HG02938 (cell line): ENCODE results near the gene MARCHF9.
"Not testable (repeated sequence)": the region's sequence is repeated elsewhere in the genome, so short reads cannot be mapped to it uniquely, and the experiment has no call there.

Experiments used
- ATAC-seq: cut with Tn5 transposase; IDR thresholded peaks from one replicate; pipeline ENCODE4 v1.9.1; 2021; ENCODE audit warnings: mild to moderate bottlenecking, moderate library complexity; ENCODE audit not compliant: unreplicated experiment

MARCHF9 gene, protein sequence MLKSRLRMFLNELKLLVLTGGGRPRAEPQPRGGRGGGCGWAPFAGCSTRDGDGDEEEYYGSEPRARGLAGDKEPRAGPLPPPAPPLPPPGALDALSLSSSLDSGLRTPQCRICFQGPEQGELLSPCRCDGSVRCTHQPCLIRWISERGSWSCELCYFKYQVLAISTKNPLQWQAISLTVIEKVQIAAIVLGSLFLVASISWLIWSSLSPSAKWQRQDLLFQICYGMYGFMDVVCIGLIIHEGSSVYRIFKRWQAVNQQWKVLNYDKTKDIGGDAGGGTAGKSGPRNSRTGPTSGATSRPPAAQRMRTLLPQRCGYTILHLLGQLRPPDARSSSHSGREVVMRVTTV

DNA sequence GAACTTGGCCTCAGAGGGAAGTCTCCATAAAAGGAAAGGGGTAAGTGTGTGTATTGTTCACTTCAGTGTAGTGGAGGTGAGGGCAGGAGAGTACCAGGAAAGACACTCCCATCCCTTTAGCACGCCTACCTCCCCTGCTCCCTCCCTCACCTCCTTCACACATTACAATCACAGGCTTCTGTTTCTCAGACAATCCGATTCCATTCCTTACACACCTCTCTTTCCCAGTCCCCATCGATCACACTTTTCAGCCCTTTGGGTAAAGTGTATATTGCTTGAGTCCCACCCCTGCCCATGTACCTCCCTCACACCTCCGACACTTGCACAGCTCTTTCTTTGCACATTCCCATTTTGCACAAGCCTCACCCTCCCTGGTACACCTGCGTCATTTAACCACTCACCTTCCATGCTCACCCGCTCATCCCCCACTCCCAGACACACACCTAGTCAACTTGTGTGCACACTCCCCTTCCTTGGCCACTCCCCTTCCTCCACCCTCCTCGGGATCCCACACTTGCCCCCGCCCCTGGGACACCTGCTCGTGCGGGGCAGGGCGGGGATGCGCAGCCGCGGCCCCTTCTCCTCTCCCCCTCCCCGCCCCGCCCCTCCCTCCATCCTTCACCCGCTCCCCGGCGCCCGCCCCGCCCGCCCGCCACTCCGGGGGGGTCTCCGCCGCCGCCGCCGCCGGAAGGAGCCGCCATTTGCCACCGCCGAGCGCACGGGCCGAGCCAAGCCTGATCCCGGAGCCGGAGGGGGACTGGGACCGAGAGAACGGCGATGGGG lies at the start of gene MARCHF9:
MARCHF9 (plus strand) TSS at position 693 of the 783 bp plus-strand sequence. CDS start 426 bp downstream, outside the sequence.
- no peak for ATAC-seq

- no peak for ATAC-seq
Measured at GRCh38 chr12:57707250-57707649, 47.7 kb upstream of the MARCHF9 start.

DNA sequence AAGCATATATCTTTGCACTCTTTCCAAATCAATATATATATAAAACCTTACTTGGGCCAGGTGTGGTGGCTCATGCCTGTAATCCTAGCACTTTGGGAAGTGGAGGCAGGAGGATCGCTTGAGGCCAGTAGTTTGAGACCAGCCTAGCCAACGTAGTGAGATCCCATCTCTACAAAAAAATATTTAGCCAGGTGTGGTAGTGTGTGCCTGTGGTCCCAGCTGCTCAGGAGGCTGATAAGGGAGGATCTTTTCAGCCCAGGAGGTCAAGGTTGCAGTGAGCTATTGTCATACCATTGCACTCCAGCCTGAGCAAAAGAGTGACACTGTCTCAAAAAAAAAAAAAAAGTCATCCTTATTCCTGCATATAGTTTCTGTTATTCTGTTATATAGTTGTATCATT lies 46.6 kb upstream of the MARCHF9 start:
- no peak for ATAC-seq

DNA sequence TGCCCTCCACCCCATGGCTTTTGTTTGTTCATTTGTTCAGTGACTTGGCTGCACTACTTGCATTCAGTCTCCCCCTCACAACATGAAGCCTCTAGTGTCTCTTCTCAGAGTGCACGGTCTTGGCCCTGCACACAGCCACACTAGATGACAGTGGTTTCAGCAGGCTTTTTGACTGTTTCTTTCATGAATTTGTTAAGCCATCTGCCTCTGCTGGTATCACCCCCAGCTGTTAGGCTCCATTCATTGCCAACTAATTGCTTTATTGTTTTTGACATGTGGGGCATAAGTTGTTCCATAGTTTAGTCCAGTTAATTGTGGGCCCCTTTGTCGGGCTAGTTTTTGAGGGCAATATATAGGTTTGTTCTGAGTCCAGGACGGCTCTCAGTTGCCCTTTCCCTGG lies 42.2 kb upstream of the MARCHF9 start:
- no peak for ATAC-seq

GRCh38 chr12:57713209-57713608 lies 41.7 kb upstream of the MARCHF9 start:
- ATAC-seq, result no peak

- ATAC-seq, result not testable (repeated sequence)
Measured at GRCh38 chr12:57715036-57715748, 39.7 kb upstream of the MARCHF9 start.

GRCh38 chr12:57715786-57716185 lies 39.1 kb upstream of the MARCHF9 start:
- ATAC-seq, result no peak

DNA sequence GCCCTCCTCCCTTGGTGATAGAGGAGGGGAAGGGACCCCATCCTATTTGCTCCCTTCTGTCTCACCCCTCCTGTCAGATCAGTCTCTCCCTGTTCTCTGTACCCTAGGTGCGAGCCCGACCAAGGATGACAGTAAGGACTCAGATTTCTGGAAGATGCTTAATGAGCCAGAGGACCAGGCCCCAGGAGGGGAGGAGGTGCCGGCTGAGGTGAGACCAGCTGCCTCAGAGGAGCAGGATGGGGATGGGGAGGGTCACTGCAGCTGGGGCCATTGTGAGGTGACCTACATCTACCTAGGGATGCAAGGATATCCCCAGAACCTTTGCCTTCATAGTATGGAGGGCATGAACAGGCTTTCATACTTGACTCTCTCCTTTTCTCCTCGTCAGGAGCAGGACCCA lies 38.6 kb upstream of the MARCHF9 start:
- ATAC-seq, result no peak

DNA sequence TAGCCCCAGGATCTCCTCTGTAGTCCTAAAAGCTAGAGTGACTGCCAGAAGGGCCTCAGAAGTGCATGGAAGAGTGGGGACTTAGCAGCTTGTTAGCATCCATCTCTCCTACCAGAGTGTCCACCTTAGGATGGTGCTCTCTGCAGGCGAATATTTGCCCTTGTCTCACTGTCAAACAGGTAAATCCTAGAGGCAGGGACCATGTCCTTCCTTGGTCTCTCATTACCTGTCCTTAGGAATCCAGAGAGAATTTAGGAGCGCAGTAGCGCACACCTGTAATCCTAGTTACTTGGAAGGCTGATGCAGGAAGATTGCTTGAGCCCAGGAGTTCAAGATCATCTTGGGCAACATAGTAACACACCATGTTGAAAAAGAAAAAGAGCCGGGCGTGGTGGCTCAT lies 37.8 kb upstream of the MARCHF9 start:
- no peak for ATAC-seq

DNA sequence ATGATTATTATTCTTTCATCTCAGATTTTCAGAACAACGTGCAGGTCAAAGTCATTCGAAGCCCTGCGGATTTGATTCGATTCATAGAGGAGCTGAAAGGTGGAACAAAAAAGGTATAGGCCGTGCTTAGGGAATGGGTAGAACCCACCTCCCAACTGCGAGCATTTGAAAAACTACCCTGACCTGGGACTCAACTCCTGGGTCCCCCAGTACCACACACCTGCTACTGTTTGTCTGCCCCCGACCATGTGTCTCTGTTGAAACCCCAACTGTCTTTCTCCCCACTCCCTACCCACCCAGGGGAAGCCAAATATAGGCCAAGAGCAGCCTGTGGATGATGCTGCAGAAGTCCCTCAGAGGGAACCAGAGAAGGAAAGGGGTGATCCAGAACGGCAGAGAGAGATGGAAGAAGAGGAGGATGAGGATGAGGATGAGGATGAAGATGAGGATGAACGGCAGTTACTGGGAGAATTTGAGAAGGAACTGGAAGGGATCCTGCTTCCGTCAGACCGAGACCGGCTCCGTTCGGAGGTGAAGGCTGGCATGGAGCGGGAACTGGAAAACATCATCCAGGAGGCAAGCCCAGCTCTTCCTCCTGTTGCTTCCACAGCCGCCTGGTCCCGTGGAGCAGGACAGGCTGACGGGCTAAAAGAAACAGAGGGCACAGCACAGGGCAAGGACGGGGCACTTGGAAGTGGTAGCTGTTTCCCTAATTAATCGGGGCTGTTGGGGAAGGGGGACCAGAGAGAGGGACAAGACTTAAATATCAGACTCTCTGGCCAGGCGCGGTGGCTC lies 36.9 kb upstream of the MARCHF9 start:
- no peak for ATAC-seq

DNA sequence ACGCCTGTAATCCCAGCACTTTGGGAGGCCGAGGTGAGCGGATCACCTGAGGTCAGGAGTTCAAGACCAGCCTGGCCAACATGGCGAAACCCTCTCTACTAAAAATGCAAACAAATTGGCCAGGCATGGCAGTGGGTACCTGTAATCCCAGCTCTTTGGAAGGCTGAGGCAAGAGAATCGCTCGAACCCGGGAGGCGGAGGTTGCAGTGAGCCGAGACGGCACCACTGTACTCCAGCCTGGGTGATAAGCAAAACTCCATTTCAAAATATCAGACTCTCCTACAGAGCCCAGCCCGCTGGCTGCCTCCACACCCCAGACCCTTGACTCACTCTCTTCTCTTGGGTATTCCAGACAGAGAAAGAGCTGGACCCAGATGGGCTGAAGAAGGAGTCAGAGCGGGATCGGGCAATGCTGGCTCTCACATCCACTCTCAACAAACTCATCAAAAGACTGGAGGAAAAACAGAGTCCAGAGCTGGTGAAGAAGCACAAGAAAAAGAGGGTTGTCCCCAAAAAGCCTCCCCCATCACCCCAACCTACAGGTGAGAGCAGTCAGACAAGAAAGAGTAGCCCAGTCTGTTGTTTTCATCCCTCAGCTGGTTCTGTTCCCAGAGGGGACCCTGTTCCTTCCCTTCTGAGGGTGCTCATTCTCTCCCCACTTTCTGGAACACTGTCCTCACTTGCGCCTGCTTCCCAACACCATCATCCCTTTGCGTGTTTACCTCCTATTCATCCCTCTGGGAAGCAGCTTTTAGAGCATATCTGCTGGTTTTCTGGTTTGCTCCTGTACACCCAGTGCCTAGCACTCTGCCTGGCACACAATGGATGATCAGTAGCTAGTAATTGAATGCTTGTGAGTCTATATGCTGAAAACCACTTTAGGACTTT lies 36.0 kb upstream of the MARCHF9 start:
- ATAC-seq, result no peak

- ATAC-seq, result no peak
Measured at GRCh38 chr12:57719777-57720605, 34.9 kb upstream of the MARCHF9 start.

- no peak for ATAC-seq
Measured at GRCh38 chr12:57720606-57721595, 34.0 kb upstream of the MARCHF9 start.

GRCh38 chr12:57721846-57722608 lies 32.9 kb upstream of the MARCHF9 start:
- ATAC-seq, result not testable (repeated sequence)

DNA sequence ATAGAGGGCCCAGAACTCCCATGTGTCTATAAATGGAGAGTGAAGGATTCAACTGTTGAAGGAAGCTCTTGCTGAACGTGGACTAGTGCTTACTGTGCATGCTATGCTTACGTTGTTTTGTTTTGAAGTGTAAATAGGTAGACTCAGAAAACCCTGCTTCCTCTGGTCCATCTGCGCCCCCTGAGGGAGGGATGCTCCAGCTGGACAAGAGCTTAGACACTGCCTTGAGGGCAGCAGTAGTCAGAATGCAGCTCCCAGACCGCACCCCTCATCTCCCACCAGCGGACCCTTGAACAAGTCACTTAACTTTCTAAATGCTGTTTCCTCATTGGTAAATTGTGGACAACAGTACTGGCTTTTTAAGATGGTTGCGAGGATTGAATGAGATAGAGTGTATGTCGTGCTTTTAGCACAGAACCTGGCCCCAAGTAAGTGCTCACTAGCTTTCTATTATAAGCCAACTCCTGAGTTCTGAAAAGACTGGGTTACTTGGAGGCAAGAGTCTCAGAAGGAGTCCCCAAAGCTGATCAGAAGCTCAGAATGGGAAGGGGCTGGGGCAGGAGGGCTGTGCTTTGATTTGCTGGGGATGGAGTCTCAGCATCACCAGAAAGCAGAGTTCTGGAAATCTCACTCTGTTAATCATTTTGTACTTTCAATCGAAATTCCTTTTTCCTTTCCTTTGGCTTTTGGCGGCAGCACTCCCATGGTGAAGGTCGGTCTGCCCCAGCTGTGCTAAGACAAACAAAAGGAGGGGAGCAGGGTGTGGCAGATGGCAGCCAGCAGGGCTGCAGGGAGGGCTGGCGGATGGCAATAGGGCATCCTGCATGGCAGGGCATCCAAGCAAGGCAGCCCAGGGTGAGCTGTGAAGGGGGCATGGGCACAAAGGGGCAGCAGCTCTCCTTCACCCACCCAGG lies 31.9 kb upstream of the MARCHF9 start:
- ATAC-seq, result no peak

GRCh38 chr12:57723630-57723962 lies 31.3 kb upstream of the MARCHF9 start:
- no peak for ATAC-seq
